ENCODE data around the gene LRRC25. TPM values are rescaled to one million over a fixed set of nuclear protein-coding genes. Genes with fewer than 3 reads are reported as not detected.

Gene LRRC25
- total RNA-seq, 1 experiment from 2014 or later: 0.31 TPM

- no peak for TF ChIP-seq ARID4B (CRISPR knock-in tag; IDR thresholded peaks at IDR 0.05; ENCODE audit: borderline replicate concordance)
- TF ChIP-seq KAT7 (CRISPR knock-in tag; IDR thresholded peaks at IDR 0.05; ENCODE audit: borderline replicate concordance): no peak
- no peak for TF ChIP-seq ELF4 (CRISPR knock-in tag; IDR thresholded peaks at IDR 0.05; ENCODE audit: low read depth)
- no peak for TF ChIP-seq ZNF532 (CRISPR knock-in tag; IDR thresholded peaks at IDR 0.05; ENCODE audit: borderline replicate concordance)
- no peak for TF ChIP-seq CBFB (CRISPR knock-in tag; IDR thresholded peaks at IDR 0.05; ENCODE audit: low read depth)
- no peak for TF ChIP-seq E2F5 (CRISPR knock-in tag; IDR thresholded peaks at IDR 0.05)
- TF ChIP-seq ZNF416 (CRISPR knock-in tag; IDR thresholded peaks at IDR 0.05): no peak
- TF ChIP-seq SP1 (CRISPR knock-in tag; conservative IDR thresholded peaks at IDR 0.05): no peak
- no peak for TF ChIP-seq IRF1 (CRISPR knock-in tag; IDR thresholded peaks at IDR 0.05)
- no peak for TF ChIP-seq SMAD4 (CRISPR knock-in tag; IDR thresholded peaks at IDR 0.05)
Measured at GRCh38 chr19:18399008-18399407, 1.6 kb upstream of the LRRC25 start (continued).

GRCh38 chr19:18396471-18397241 lies 766 bp downstream of the LRRC25 start:
- CTCF ChIA-PET: interaction anchor here (0.6 to 6.6 kb wide), 9 partner anchors 8 to 363 kb away, joined by 3 to 73 read pairs (median 4); partner anchors contain the start of gene GDF15
- no peak overlapping the region for H3K27ac Mint-ChIP-seq
- TF ChIP-seq GTF2I (CRISPR knock-in tag; conservative IDR thresholded peaks at IDR 0.05): peak; percentile 94
- TF ChIP-seq FOXP1 (CRISPR knock-in tag; IDR thresholded peaks at IDR 0.05; ENCODE audit: borderline replicate concordance): 0 out of 2 replicates have a peak, but pooled peaks have one; percentile 8
- TF ChIP-seq ZNF396 (CRISPR knock-in tag; IDR thresholded peaks at IDR 0.05; ENCODE audit: borderline replicate concordance): peak; percentile 9; the same call in 1 of the 2 replicates
- TF ChIP-seq ZNF425 (CRISPR knock-in tag; conservative IDR thresholded peaks at IDR 0.05): no peak
- no peak for TF ChIP-seq CBFB (CRISPR knock-in tag; IDR thresholded peaks at IDR 0.05; ENCODE audit: low read depth)
- H3K27me3 Mint-ChIP-seq (ENCODE audit: low read depth): no peaks in the 10 kb centered on the region
- DNase-seq (ENCODE audit: low spot score): no peak
- H3K4me3 Mint-ChIP-seq: 0 out of 2 replicates have a peak overlapping the region, but pooled peaks have one; percentile 8
- H3K9me3 Mint-ChIP-seq: no peaks in the 10 kb centered on the region
- peaks cover 5% of the 10 kb centered on the region for H3K4me1 Mint-ChIP-seq
- no peaks in the 10 kb centered on the region for H3K36me3 Mint-ChIP-seq
- POLR2A ChIA-PET: interaction anchor here (1.3 kb wide), 1 partner anchor 115 kb away, joined by 3 read pairs; the partner anchor contains the start of gene JUND
- no peak for ATAC-seq

Measured in WTC11 (cell line).